Lung (tissue), 12 donors: ENCODE measurements around the gene FAM32A. TPM values are rescaled to one million over a fixed set of nuclear protein-coding genes. Genes with fewer than 3 reads are reported as not detected.

Experiments used
- ATAC-seq: fragments of 200-7000 bp; cut with Tn5 transposase; one replicate; pipeline ENCODE4 v1.9.1; 2020; ENCODE audit warnings: moderate number of reproducible peaks; ENCODE audit not compliant: insufficient read depth, low FRiP score
- DNase-seq, 3 donors: peaks; one replicate each; pipeline ENCODE4 v3.0.0-alpha.2; 2013 to 2017
- H3K27ac ChIP-seq, 2 donors: one replicate each; pipeline ENCODE4 v1.5.1; 2013; ENCODE audit warnings: mild to moderate bottlenecking in 2 of 2, moderate library complexity in 2 of 2, control low read depth in 1 of 2, inconsistent platforms in 1 of 2, low read depth in 1 of 2, low read length in 1 of 2
- H3K27me3 ChIP-seq, 3 donors: one replicate each; pipeline ENCODE4 v1.5.1; 2013; ENCODE audit warnings: low read length in 2 of 3; ENCODE audit not compliant: control insufficient read depth in 3 of 3, insufficient read depth in 3 of 3
- H3K36me3 ChIP-seq, 4 donors: one replicate each; pipeline ENCODE4 v1.5.1; 2013; ENCODE audit warnings: low read length in 4 of 4, mild to moderate bottlenecking in 1 of 4, moderate library complexity in 1 of 4; ENCODE audit not compliant: control insufficient read depth in 4 of 4, insufficient read depth in 4 of 4
- H3K4me1 ChIP-seq, 5 donors: one replicate each; pipeline ENCODE4 v1.5.1; 2013; ENCODE audit warnings: low read length in 5 of 5, mild to moderate bottlenecking in 2 of 5, moderate library complexity in 1 of 5; ENCODE audit not compliant: control insufficient read depth in 5 of 5, insufficient read depth in 5 of 5
- H3K4me3 ChIP-seq: one replicate; pipeline ENCODE4 v1.5.1; 2013; ENCODE audit warnings: mild to moderate bottlenecking, control low read depth, moderate library complexity
- H3K9ac ChIP-seq, 2 donors: one replicate each; pipeline ENCODE4 v1.5.1; 2013; ENCODE audit warnings: low read length in 2 of 2, control low read depth in 1 of 2; ENCODE audit not compliant: insufficient read depth in 1 of 2
- H3K9me3 ChIP-seq, 4 donors: one replicate each; pipeline ENCODE4 v1.5.1; 2013; ENCODE audit warnings: low read length in 3 of 4, mild to moderate bottlenecking in 1 of 4, moderate library complexity in 1 of 4; ENCODE audit not compliant: control insufficient read depth in 4 of 4, insufficient read depth in 3 of 4
- WGBS, 2 donors: extraction: QIAGEN DNeasy Blood & Tissue Kit; methylation state at CpG; one replicate each; pipeline ENCODE4 v1.1.7; 2013; 5-methylcytosine and 5-hydroxymethylcytosine counted together
- polyA plus RNA-seq, 2 donors: library from polyadenylated mRNA; stranded (reverse); fragments of 200-250 nt; gene quantifications; one replicate each; pipeline ENCODE4 v1.2.1, GENCODE V29; 2013
- total RNA-seq, 2 donors: library from RNA; depleted of rRNA in 1 of 2; stranded (reverse); fragments of >200 nt in 1 of 2; gene quantifications; one replicate each; pipeline ENCODE4 v1.2.1, GENCODE V29; 2014 to 2021
- TF ChIP-seq, protein P1 (sequence below): IDR thresholded peaks from 2 replicates; pipeline ENCODE4 v1.5.1; 2012; ENCODE audit warnings: mild to moderate bottlenecking; ENCODE audit errors: control extremely low read depth, extremely low read depth
- donor health status: control.
- donor health status: control.
- donor health status: Bipolar disorder and iron deficiency.
- donor health status: healthy.
- donor health status: DM: yes; HTN: yes; CAD: no.

The FAM32A gene
- total and polyA plus RNA-seq, 4 donors, result 53.5 to 81.7 (median 68.8) TPM

DNA sequence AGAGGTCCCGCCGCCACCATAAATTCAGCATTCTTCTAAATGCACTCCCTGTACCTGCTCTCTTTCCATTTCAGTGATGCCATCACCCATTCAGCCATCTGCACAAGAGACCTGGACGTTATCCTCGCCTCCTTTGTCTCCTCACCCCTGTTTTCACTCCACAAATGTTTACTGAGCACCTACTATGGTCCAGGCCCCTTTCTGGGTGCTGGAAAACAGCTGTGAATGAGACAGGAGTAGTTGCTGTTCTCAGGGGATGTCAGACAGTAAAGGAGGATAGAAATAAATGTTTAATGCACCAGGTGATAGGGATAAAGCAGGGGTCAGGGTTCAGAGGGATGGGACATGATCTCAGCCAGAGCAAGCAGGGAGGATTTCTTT, 15.8 kb downstream of the FAM32A start:
- Histone ChIP-seq H3K27me3 (no peaks in the 10 kb centered on the region), H3K4me3 (no peak overlapping the region), H3K27ac (no peak overlapping the region), H3K9me3 (no peaks in the 10 kb centered on the region), H3K9ac (no peak overlapping the region), H3K36me3 (peaks cover 4 to 41% (median 16%) of the 10 kb centered on the region in 4 donors), H3K4me1 (peaks cover 3 to 30% (median 8%) of the 10 kb centered on the region in 5 donors)
- WGBS, 2 donors, result 91 to 92% methylated on average over 4 of the region's 4 CpGs
- TF ChIP-seq, protein P1, sequence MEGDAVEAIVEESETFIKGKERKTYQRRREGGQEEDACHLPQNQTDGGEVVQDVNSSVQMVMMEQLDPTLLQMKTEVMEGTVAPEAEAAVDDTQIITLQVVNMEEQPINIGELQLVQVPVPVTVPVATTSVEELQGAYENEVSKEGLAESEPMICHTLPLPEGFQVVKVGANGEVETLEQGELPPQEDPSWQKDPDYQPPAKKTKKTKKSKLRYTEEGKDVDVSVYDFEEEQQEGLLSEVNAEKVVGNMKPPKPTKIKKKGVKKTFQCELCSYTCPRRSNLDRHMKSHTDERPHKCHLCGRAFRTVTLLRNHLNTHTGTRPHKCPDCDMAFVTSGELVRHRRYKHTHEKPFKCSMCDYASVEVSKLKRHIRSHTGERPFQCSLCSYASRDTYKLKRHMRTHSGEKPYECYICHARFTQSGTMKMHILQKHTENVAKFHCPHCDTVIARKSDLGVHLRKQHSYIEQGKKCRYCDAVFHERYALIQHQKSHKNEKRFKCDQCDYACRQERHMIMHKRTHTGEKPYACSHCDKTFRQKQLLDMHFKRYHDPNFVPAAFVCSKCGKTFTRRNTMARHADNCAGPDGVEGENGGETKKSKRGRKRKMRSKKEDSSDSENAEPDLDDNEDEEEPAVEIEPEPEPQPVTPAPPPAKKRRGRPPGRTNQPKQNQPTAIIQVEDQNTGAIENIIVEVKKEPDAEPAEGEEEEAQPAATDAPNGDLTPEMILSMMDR, result no peak
- ATAC-seq (no peak), DNase-seq (no peak)

- H3K9me3 ChIP-seq, result no peaks in the 10 kb centered on the region
- H3K4me1 ChIP-seq, result peaks cover 0 to 22% (median 5%) of the 10 kb centered on the region in 5 donors
- no peak overlapping the region for H3K9ac ChIP-seq
- H3K4me3 ChIP-seq, result no peak overlapping the region
- ATAC-seq, result no peak
- H3K36me3 ChIP-seq, result peaks cover 4 to 52% (median 21%) of the 10 kb centered on the region in 4 donors
- no peak for DNase-seq
- TF ChIP-seq, protein P1, result no peak
- 84 to 90% methylated on average over 22 of the region's 22 CpGs for WGBS, 2 donors
- no peaks in the 10 kb centered on the region for H3K27me3 ChIP-seq
- H3K27ac ChIP-seq, result no peak overlapping the region
Measured at GRCh38 chr19:16202320-16203255, 17.4 kb downstream of the FAM32A start.

DNA sequence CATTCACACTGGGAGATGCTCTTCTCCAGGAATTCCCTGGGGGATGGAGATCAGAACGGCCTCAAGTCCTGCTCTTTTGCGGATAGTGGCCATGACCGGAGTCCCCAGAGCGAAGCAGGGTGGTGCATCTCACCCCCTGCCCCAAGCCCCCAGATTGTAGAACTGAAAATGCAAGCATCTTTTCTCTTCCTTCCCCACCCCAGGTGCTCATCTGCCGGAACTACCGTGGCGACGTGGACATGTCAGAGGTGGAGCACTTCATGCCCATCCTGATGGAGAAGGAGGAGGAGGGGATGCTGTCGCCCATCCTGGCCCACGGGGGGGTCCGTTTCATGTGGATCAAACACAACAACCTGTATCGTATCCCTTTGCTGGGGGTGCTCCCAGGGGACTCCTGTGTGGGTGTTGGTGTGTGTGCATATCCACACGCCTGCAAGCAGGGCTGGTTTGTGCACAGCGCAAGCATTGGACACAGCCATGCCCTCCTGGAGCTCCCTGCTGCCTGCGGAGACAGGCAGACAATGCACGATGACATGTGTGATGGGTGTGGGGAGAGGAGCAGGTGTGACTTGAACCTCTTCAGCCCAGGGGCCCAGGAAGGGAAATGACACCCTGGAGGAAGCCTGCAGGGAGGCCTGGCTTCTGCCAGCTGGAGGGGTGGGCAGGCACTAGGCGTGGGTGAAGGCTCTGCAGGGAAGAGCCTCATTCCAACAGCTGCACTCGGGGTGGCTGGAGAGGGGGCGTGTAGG, 18.2 kb downstream of the FAM32A start:
- ATAC-seq (no peak), DNase-seq (no peak)
- Histone ChIP-seq H3K36me3 (peaks cover 4 to 60% (median 25%) of the 10 kb centered on the region in 4 donors), H3K27me3 (no peaks in the 10 kb centered on the region), H3K9ac (no peak overlapping the region), H3K4me3 (no peak overlapping the region), H3K9me3 (no peaks in the 10 kb centered on the region), H3K4me1 (peaks cover 0 to 19% (median 5%) of the 10 kb centered on the region in 5 donors), H3K27ac (no peak overlapping the region)
- 92 to 96% methylated on average over 19 of the region's 19 CpGs for WGBS, 2 donors
- TF ChIP-seq, protein P1, result no peak
